Lower leg skin (tissue), 4 donors: ENCODE data around the gene BLID. TPM values are rescaled to one million over a fixed set of nuclear protein-coding genes. Genes with fewer than 3 reads are reported as not detected.

Experiments used
- DNase-seq, 2 donors: peaks; one replicate each; pipeline ENCODE4 v3.0.0-alpha.2; 2019; ENCODE audit warnings: low spot score in 2 of 2
- H3K4me3 ChIP-seq: fragments of 200-600 bp; sonication (generic); 2 replicates; pipeline ENCODE4 v1.5.1; 2017; ENCODE audit warnings: mild to moderate bottlenecking, low read depth; ENCODE audit not compliant: poor library complexity, severe bottlenecking
- CTCF ChIP-seq, 3 donors: fragments of 450-650 bp; IDR thresholded peaks; one replicate each; pipeline ENCODE4 v1.5.1; 2016; ENCODE audit warnings: antibody characterized with exemption in 3 of 3, mild to moderate bottlenecking in 3 of 3, moderate library complexity in 2 of 3
- POLR2A ChIP-seq, 2 donors: fragments of 450-650 bp; IDR thresholded peaks; one replicate each; pipeline ENCODE4 v1.6.1; 2016 to 2017; ENCODE audit warnings: antibody characterized with exemption in 2 of 2, mild to moderate bottlenecking in 1 of 2, moderate library complexity in 1 of 2
- WGBS, 2 donors: methylation state at CpG; one replicate each; pipeline ENCODE4 v1.1.5; 2018; 5-methylcytosine and 5-hydroxymethylcytosine counted together
- intact Hi-C: fragments of 100-400 bp; cut with DNase I; formaldehyde crosslinking; loops from one replicate; pipeline ENCODE4 v1.15.0; 2023; ENCODE audit warnings: low total_unique reads
- total RNA-seq, 4 donors: library from RNA; depleted of rRNA; stranded (reverse); fragments of >200 nt; gene quantifications; one replicate each; pipeline ENCODE4 v1.1.0, GENCODE V29; 2016

BLID gene
- total RNA-seq, 4 donors from 2014 or later = 0.75 TPM; not detected in 3

- intact Hi-C loops = no loop called here
- DNase-seq = no peak
- 78 to 81% methylated on average over 5 of the region's 5 CpGs for whole genome bisulfite sequencing, 2 donors
- no peak overlapping the region for H3K4me3 ChIP-seq
- no peak for TF ChIP-seq CTCF (IDR thresholded peaks at IDR 0.05)
- TF ChIP-seq POLR2A (IDR thresholded peaks at IDR 0.05) = no peak
These were observed 22.2 kb downstream of the BLID start for GRCh38 chr11:122093731-122094275.

- no peak for DNase-seq
- H3K4me3 ChIP-seq = no peak overlapping the region
- intact Hi-C loops = no loop called here
- TF ChIP-seq CTCF (IDR thresholded peaks at IDR 0.05) = no peak
- no peak for TF ChIP-seq POLR2A (IDR thresholded peaks at IDR 0.05)
- 95 to 96% methylated on average over 1 of the region's 1 CpG for WGBS, 2 donors
These were observed 24.2 kb downstream of the BLID start for GRCh38 chr11:122091835-122092234.

GRCh38 chr11:122089111-122089510 lies 26.9 kb downstream of the BLID start:
- TF ChIP-seq POLR2A (IDR thresholded peaks at IDR 0.05) = no peak
- TF ChIP-seq CTCF (IDR thresholded peaks at IDR 0.05) = no peak
- WGBS, 2 donors = 52 to 62% methylated on average over 1 of the region's 1 CpG
- no peak overlapping the region for H3K4me3 ChIP-seq
- intact Hi-C loops = no loop called here
- no peak for DNase-seq

GRCh38 chr11:122085712-122086111 lies 30.3 kb downstream of the BLID start:
- TF ChIP-seq CTCF (IDR thresholded peaks at IDR 0.05) (no peak), POLR2A (IDR thresholded peaks at IDR 0.05) (no peak)
- intact Hi-C loops = no loop called here
- WGBS, 2 donors = 49 to 51% methylated on average over 3 of the region's 3 CpGs
- H3K4me3 ChIP-seq = no peak overlapping the region
- DNase-seq = no peak

- WGBS, 2 donors = 6 to 20% methylated on average over 1 of the region's 1 CpG
- no peak overlapping the region for H3K4me3 ChIP-seq
- intact Hi-C loops = no loop called here
- no peak for DNase-seq
- TF ChIP-seq POLR2A (IDR thresholded peaks at IDR 0.05) (no peak), CTCF (IDR thresholded peaks at IDR 0.05) (no peak)
These were observed 30.8 kb downstream of the BLID start for GRCh38 chr11:122085264-122085663.

- TF ChIP-seq CTCF (IDR thresholded peaks at IDR 0.05) = no peak
- no peak for TF ChIP-seq POLR2A (IDR thresholded peaks at IDR 0.05)
- WGBS, 2 donors = 90 to 91% methylated on average over 2 of the region's 2 CpGs
- no peak for DNase-seq
- H3K4me3 ChIP-seq = no peak overlapping the region
- intact Hi-C loops = no loop called here
These were observed 33.8 kb downstream of the BLID start for GRCh38 chr11:122082205-122082604.
